Measurements from ENCODE around the gene TADA2B.

TADA2B gene

GRCh38 chr4:7007944-7008343, 35.2 kb upstream of the TADA2B start:
- no peak for TF ChIP-seq CTCF (IDR thresholded peaks at IDR 0.05; ENCODE audit: insufficient read depth, low read depth, low read length, missing control alignments)
- DNase-seq (ENCODE audit: low read depth) = no peak
- no peak overlapping the region for H3K4me3 ChIP-seq (ENCODE audit: low read depth, low read length)

GRCh38 chr4:7009564-7009963, 33.6 kb upstream of the TADA2B start:
- no peak overlapping the region for H3K4me3 ChIP-seq (ENCODE audit: low read depth, low read length)
- no peak for TF ChIP-seq CTCF (IDR thresholded peaks at IDR 0.05; ENCODE audit: insufficient read depth, low read depth, low read length, missing control alignments)
- no peak for DNase-seq (ENCODE audit: low read depth)

- no peak overlapping the region for H3K4me3 ChIP-seq (ENCODE audit: low read depth, low read length)
- DNase-seq (ENCODE audit: low read depth) = no peak
- TF ChIP-seq CTCF (IDR thresholded peaks at IDR 0.05; ENCODE audit: insufficient read depth, low read depth, low read length, missing control alignments) = no peak
Observed at GRCh38 chr4:7013175-7013574, 30.0 kb upstream of the TADA2B start.

GRCh38 chr4:7014815-7015214, 28.4 kb upstream of the TADA2B start:
- no peak for TF ChIP-seq CTCF (IDR thresholded peaks at IDR 0.05; ENCODE audit: insufficient read depth, low read depth, low read length, missing control alignments)
- no peak overlapping the region for H3K4me3 ChIP-seq (ENCODE audit: low read depth, low read length)
- DNase-seq (ENCODE audit: low read depth) = no peak

GRCh38 chr4:7015383-7016035, 27.7 kb upstream of the TADA2B start:
- H3K4me3 ChIP-seq (ENCODE audit: low read depth, low read length) = no peak overlapping the region
- no peak for DNase-seq (ENCODE audit: low read depth)
- no peak for TF ChIP-seq CTCF (IDR thresholded peaks at IDR 0.05; ENCODE audit: insufficient read depth, low read depth, low read length, missing control alignments)

- no peak for DNase-seq (ENCODE audit: low read depth)
- TF ChIP-seq CTCF (IDR thresholded peaks at IDR 0.05; ENCODE audit: insufficient read depth, low read depth, low read length, missing control alignments) = no peak
- H3K4me3 ChIP-seq (ENCODE audit: low read depth, low read length) = no peak overlapping the region
Observed at GRCh38 chr4:7016086-7016485, 27.1 kb upstream of the TADA2B start.

GRCh38 chr4:7016512-7016911, 26.7 kb upstream of the TADA2B start:
- TF ChIP-seq CTCF (IDR thresholded peaks at IDR 0.05; ENCODE audit: insufficient read depth, low read depth, low read length, missing control alignments) = no peak
- no peak for DNase-seq (ENCODE audit: low read depth)
- H3K4me3 ChIP-seq (ENCODE audit: low read depth, low read length) = no peak overlapping the region
